ENCODE results near the gene DUSP5.

The DUSP5 gene

GRCh38 chr10:110546499-110547110 lies 48.9 kb downstream of the DUSP5 start:
- no peak for DNase-seq (ENCODE audit: low spot score)

DNA sequence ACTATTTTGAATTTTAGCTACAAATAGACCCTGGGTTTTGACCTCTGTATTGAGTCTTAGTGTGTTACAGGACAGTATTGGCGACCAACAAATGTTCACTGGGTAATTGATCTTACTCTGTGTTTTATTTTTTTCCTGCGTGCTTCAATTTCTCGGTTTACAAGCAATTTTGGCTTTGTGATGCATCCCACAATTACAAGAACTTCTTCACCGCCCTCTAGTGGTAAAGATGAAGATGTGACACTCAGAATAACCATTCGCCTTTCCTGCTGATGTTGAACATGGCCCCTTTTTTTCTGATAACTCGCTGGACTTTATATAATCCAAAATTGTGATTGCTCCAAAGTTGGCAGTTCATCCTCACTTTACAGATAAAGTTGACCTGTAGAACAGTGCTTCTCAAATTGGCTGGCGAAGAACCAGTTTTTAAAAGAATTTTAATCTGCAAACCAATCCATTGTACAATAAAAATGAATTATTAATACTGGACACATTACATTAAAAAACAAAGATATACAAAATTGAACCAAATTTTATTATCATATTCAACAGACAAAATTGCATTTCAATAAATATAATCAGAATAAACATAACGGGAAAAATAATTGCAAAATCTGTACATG lies 49.5 kb downstream of the DUSP5 start:
- DNase-seq (ENCODE audit: low spot score) = peak; percentile 75

DNA sequence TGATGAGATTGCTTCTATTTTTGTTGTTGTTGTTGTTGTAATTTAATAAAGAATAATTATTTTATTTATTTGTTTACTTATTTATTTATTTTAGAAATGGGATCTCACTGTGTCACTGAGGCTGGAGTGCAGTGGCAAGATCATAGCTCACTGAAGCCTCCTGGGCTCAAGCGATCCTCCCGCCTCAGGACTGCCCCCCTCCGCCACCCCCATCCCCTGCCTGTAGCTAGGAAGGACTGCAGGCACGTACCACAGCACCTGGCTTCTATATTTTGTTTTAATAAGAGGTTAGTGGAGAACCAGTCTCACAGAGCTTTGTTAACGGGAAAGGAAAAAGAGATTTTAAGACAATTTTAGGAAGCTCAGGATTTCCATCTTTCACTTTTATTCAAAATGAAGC lies 50.3 kb downstream of the DUSP5 start:
- DNase-seq (ENCODE audit: low spot score) = no peak

DNA sequence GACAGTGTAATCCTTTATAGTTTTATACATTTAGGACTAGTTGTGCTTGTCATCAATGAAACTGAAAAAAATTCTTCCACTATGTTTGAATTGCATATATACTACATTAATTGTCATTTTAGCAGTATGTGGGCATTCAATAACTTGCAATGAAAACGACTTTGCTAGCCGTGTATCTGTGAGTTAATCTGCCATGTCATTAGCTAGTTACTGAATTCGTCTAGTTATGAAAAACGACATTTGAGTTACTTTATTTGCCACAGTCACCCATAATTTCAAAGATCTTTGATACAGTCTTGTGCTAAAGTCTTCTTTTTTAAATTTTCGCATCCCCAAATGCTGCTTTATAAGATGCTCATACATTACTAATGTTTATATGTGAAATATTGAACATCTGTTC lies 51.5 kb downstream of the DUSP5 start:
- no peak for DNase-seq (ENCODE audit: low spot score)

GRCh38 chr10:110553905-110554304 lies 56.2 kb downstream of the DUSP5 start:
- DNase-seq (ENCODE audit: low spot score) = no peak

DNA sequence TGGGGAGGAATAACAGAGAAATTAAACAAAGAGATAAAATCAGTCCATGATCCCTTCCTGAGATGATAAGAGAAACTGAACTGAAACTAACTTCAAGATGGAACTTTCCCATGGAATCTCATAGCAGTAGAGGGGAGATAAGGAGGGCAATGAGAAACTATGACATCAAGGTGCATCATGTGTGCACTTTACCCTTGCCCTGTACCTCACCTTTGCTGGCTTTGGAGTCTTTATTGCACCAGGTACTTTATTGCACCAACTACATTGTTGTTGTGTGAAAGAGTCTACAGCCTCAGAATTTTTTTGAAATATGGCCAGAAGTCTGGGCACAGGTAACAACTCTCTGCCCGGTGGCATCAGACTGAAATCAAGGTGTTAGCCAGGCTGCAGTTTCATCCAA lies 58.6 kb downstream of the DUSP5 start:
- DNase-seq (ENCODE audit: low spot score) = no peak

DNA sequence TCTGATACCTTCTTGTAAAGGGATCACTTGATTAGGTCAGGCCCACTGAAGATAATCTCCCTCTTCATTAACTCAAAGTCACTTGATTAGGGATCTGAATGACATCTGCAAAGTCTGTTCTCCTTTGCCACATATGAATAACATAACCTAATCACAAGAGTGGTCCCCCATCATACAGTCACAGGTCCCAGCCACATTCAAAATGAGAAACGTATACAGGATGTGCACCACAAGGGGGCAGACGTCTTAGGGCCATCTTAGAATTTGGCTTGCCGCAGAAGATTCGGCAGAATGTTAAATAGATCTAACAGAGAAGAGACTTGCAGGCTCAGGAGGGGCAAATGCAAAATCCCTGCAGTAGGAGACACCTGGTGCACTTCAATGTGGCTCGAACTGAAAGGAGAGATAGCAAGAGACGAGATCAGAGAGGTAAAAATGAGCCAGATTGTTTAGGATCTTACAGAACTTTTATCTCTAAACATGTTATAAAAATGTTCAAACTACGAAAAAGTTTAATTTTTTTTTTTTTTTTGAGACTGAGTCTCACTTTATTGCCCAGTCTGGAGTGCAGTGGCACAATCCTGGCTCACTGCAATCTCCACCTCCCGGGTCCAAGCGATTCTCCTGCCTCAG lies 59.4 kb downstream of the DUSP5 start:
- DNase-seq (ENCODE audit: low spot score) = peak; percentile 70

DNA sequence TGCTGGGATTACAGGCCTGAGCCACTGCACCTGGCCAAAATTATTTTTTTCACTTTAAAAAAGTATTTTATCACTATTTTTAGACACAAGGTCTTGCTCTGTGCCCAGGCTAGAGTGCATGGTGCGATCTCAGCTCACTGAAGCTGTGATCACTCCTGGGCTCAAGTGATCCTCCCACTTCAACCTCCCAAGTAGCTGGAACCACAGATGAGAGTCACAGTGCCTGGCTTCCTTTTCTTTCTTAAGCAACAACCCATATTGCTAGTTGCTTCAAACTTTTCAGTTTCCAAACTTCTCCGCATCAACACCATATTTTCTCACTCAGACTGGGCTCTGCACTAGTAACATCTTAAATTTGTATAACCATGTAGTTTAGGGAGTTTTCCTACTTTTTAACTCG lies 60.3 kb downstream of the DUSP5 start:
- DNase-seq (ENCODE audit: low spot score) = no peak

DNA sequence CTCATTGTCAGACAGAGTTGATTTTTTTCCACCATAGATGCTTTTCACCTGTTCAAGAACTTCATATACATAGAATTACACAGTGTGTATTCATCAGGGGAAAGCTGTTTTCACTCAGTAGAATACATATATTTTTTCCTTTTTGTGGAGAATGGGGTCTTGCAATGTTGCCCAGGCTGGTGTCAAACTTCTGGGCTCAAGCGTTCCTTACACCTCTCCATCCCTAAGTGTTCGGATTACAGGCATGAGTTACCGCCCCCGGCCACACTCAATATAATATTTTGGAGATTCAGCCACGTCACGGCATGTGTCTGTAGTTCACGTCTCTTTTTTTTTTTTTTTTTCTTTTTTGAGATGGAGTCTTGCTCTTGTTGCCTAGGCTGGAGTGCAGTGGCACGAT lies 62.3 kb downstream of the DUSP5 start:
- no peak for DNase-seq (ENCODE audit: low spot score)

All from AG20443 (cell line).